Small intestine (tissue), 7 donors: ENCODE measurements around the gene EXOSC3. TPM values are rescaled to one million over a fixed set of nuclear protein-coding genes. Genes with fewer than 3 reads are reported as not detected.
"Not testable (repeated sequence)": the region's sequence is repeated elsewhere in the genome, so short reads cannot be mapped to it uniquely, and the experiment has no call there.

Experiments used
- DNase-seq, 2 donors: peaks; one replicate each; pipeline versions ENCODE4 v3.0.0 to v3.0.0-alpha.2; 2013
- FAIRE-seq: peaks from 2 replicates; lab custom pipeline; 2012; peaks lifted over from hg19 to GRCh38; lab: Jason Lieb, UNC
- H3K27ac ChIP-seq, 3 donors: one replicate each; pipeline ENCODE4 v1.5.1; 2013; ENCODE audit warnings: low read length in 2 of 3, mild to moderate bottlenecking in 2 of 3, control low read depth in 1 of 3, inconsistent platforms in 1 of 3, low read depth in 1 of 3, moderate library complexity in 1 of 3
- H3K27me3 ChIP-seq, 3 donors: one replicate each; pipeline ENCODE4 v1.6.1; 2013; ENCODE audit warnings: low read length in 3 of 3, inconsistent platforms in 1 of 3; ENCODE audit not compliant: control insufficient read depth in 3 of 3, insufficient read depth in 3 of 3
- H3K36me3 ChIP-seq, 3 donors: one replicate each; pipeline ENCODE4 v1.6.1; 2013; ENCODE audit warnings: low read length in 3 of 3, inconsistent platforms in 1 of 3, low read depth in 1 of 3, mild to moderate bottlenecking in 1 of 3, moderate library complexity in 1 of 3; ENCODE audit not compliant: control insufficient read depth in 3 of 3, insufficient read depth in 2 of 3
- H3K4me1 ChIP-seq, 3 donors: one replicate each; pipeline ENCODE4 v1.6.1; 2013; ENCODE audit warnings: low read length in 2 of 3, inconsistent platforms in 1 of 3, low read depth in 1 of 3, mild to moderate bottlenecking in 1 of 3, moderate library complexity in 1 of 3; ENCODE audit not compliant: control insufficient read depth in 3 of 3, insufficient read depth in 2 of 3
- H3K4me3 ChIP-seq, 3 donors: one replicate each; pipeline ENCODE4 v1.5.1; 2013; ENCODE audit warnings: low read length in 3 of 3, control low read depth in 1 of 3, inconsistent platforms in 1 of 3, low read depth in 1 of 3, mild to moderate bottlenecking in 1 of 3, moderate library complexity in 1 of 3
- H3K9me3 ChIP-seq, 2 donors: one replicate each; pipeline ENCODE4 v1.6.1; 2013; ENCODE audit warnings: low read depth in 1 of 2, low read length in 1 of 2; ENCODE audit not compliant: control insufficient read depth in 2 of 2, insufficient read depth in 1 of 2
- WGBS, 3 donors: extraction: QIAGEN DNeasy Blood & Tissue Kit; methylation state at CpG; one replicate each; pipeline ENCODE4 v1.1.7; 2013; 5-methylcytosine and 5-hydroxymethylcytosine counted together
- polyA plus RNA-seq, 4 donors: library from polyadenylated mRNA; stranded (reverse) in 3 of 4; unstranded in 1 of 4; fragments of 200-250 nt in 3 of 4; fragments of 120-200 nt in 1 of 4; gene quantifications; one replicate each; pipeline versions ENCODE4 v1.2.1 to v1.2.3, GENCODE V29; 2013
- donor health status: healthy with polysubstance abuse.
- donor health status: control.
- donor health status: control.
- donor health status: Bipolar disorder and iron deficiency.
- donor health status: healthy.

The EXOSC3 gene
- polyA plus RNA-seq, 4 donors: 11.9 to 38.8 (median 25.5) TPM

DNA sequence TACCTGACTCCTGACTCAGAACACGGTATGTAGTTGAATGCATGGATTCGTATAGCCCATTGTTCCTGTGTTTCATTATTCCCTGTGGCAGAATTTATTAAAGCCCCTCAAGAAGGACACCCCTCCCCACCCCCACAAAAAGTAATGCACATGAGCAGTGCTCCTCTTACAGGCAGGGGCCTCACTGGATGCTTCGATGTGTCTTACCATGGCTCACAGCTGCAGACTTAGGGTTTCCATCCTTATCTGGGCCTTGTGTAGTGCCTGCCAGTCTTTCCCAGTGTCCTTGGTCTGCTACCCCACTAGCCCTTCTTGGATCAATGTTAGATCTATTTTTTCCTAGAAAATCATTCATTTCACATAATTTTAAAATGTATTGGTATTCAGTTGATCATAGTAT is 14.9 kb downstream of the EXOSC3 start:
- 91 to 97% (median 93%) methylated on average over 3 of the region's 3 CpGs for WGBS, 3 donors
- no peak for DNase-seq
- Histone ChIP-seq H3K4me1 (no peaks in the 10 kb centered on the region), H3K27me3 (no peaks in the 10 kb centered on the region), H3K27ac (no peak overlapping the region), H3K36me3 (peaks cover 0 to 38% (median 6%) of the 10 kb centered on the region in 3 donors), H3K4me3 (no peak overlapping the region), H3K9me3 (no peaks in the 10 kb centered on the region)
- no peak for FAIRE-seq

DNA sequence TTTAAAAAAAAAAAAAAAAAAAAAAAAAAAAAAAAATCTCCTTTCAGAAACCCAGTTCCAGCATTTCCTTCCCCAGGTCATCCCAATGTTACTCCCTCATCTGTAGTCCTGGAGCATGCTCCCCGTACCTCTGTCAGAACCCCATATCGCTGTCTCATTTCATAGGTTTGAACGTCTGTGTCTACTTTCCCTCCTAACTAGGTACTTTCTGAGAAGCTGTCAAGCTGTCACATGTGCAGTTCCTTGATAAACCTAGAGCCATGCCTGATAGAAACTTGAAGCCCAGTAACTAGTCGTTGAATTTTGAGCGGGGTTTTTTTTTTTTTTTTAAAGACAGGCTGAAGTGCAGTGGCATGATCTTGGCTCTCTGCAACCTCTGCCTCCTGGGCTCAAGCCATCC is 15.6 kb downstream of the EXOSC3 start:
- WGBS, 3 donors: 89 to 93% (median 93%) methylated on average over 5 of the region's 5 CpGs
- Histone ChIP-seq H3K27me3 (no peaks in the 10 kb centered on the region), H3K4me1 (no peaks in the 10 kb centered on the region), H3K9me3 (no peaks in the 10 kb centered on the region), H3K36me3 (peaks cover 0 to 37% (median 8%) of the 10 kb centered on the region in 3 donors), H3K27ac (no peak overlapping the region), H3K4me3 (no peak overlapping the region)
- no peak for FAIRE-seq
- DNase-seq: no peak

DNA sequence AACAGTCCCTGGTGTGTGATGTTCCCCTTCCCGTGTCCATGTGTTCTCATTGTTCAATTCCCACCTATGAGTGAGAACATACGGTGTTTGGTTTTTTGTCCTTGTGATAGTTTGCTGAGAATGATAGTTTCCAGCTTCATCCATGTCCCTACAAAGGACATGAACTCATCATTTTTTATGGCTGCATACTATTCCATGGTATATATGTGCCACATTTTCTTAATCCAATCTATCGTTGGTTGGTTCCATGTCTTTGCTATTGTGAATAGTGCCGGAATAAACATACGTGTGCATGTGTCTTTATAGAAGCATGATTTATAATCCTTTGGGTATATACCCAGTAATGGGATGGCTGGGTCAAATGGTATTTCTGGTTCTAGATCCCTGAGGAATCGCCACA is 19.6 kb downstream of the EXOSC3 start:
- not testable (repeated sequence) for H3K27me3 ChIP-seq, H3K9me3 ChIP-seq, H3K4me3 ChIP-seq, DNase-seq, H3K27ac ChIP-seq, H3K4me1 ChIP-seq, FAIRE-seq
- H3K36me3 ChIP-seq: peaks cover 0 to 18% (median 4%) of the 10 kb centered on the region in 3 donors
- 89 to 100% (median 98%) methylated on average over 5 to 6 of the region's 6 CpGs for WGBS, 3 donors

DNA sequence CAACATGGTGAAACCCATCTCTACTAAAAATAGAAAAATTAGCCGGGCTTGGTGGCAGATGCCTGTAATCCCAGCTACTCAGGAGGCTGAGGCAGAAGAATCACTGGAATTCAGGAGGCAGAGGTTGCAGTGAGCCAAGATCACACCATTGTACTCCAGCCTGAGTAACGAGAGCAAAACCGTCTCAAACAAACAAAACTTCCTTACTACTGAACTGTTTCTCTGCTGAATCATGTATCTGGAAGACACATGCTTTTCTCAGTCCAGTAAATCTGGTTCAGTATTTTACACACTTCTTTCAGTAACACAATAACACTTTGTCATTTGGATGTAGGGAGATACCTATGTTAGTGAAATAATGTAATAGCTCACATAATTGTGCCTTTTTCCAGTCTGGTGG is 23.4 kb downstream of the EXOSC3 start:
- no peaks in the 10 kb centered on the region for H3K9me3 ChIP-seq
- H3K27me3 ChIP-seq: no peaks in the 10 kb centered on the region
- peaks cover 0 to 11% (median 0%) of the 10 kb centered on the region in 3 donors for H3K4me1 ChIP-seq
- 81 to 84% (median 84%) methylated on average over 3 of the region's 3 CpGs for WGBS, 3 donors
- H3K27ac ChIP-seq: peak overlapping the region in 1 of 3 donors; percentile 57
- H3K36me3 ChIP-seq: peaks cover 0 to 13% (median 3%) of the 10 kb centered on the region in 3 donors
- DNase-seq (no peak), FAIRE-seq (no peak)
- no peak overlapping the region for H3K4me3 ChIP-seq

DNA sequence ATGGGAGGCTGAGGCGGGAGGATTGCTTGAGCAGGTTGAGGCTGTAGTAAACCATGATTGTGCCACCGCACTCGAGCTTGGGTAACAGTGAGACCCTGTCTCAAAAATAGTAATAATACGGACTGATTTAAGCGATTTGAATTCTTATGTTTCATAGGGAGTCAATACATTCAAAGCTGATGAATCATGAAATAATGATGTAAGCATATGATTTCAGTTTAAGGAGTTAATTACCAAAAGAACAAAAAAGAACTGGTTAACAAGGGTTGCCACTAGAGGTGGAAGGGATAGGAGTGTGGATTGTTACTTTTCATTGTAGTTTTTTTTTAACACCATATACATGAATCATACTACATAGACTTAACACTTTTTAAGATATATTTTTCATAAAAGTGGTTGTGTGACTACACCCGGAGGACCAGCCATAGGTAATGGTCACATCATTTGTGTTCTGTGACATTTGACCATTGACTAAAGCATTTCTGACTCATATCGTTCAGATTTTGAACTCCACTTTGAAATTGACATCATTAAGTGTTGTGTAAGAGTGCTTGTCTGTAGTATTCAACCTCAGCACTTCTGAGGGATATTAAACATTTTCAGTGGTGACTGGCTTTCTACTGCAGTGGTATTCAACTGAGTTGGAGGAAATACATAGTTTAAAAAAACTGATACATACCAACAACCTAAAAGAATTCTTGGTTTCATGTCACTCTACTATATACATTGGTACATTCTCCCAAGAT is 24.3 kb downstream of the EXOSC3 start:
- H3K4me1 ChIP-seq: peaks cover 0 to 11% (median 0%) of the 10 kb centered on the region in 3 donors
- peaks cover 0 to 16% (median 3%) of the 10 kb centered on the region in 3 donors for H3K36me3 ChIP-seq
- DNase-seq (peak; percentile 23 to 66), FAIRE-seq (no peak)
- H3K4me3 ChIP-seq: no peak overlapping the region
- H3K27ac ChIP-seq: peak overlapping the region in 1 of 3 donors; percentile 58
- no peaks in the 10 kb centered on the region for H3K27me3 ChIP-seq
- H3K9me3 ChIP-seq: no peaks in the 10 kb centered on the region
- WGBS, 3 donors: 79 to 89% (median 85%) methylated on average over 7 of the region's 7 CpGs

DNA sequence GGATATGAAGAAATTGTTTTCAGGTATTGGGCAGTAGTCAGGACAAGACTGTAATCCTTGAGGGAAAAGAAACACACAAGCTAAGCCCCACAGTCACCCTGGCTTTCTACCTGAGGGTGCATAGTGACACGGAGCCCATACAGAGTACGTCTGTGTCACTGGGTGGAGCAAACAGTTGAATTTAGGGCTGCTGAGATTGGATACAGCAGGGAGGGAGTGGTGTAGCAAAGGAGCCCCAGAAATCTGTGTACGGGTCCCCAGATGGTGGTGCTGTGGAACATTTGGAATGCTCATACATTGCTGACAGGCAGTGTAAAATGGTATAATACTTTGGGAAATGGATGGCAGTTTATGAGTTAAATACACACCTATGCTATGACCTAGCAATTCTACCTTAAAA is 26.1 kb downstream of the EXOSC3 start:
- DNase-seq: no peak
- Histone ChIP-seq H3K36me3 (peaks cover 0 to 16% (median 0%) of the 10 kb centered on the region in 3 donors), H3K9me3 (no peaks in the 10 kb centered on the region), H3K27ac (no peak overlapping the region), H3K27me3 (no peaks in the 10 kb centered on the region), H3K4me1 (peaks cover 0 to 11% (median 3%) of the 10 kb centered on the region in 3 donors), H3K4me3 (no peak overlapping the region)
- 87 to 98% (median 89%) methylated on average over 3 of the region's 3 CpGs for WGBS, 3 donors
- FAIRE-seq: no peak

DNA sequence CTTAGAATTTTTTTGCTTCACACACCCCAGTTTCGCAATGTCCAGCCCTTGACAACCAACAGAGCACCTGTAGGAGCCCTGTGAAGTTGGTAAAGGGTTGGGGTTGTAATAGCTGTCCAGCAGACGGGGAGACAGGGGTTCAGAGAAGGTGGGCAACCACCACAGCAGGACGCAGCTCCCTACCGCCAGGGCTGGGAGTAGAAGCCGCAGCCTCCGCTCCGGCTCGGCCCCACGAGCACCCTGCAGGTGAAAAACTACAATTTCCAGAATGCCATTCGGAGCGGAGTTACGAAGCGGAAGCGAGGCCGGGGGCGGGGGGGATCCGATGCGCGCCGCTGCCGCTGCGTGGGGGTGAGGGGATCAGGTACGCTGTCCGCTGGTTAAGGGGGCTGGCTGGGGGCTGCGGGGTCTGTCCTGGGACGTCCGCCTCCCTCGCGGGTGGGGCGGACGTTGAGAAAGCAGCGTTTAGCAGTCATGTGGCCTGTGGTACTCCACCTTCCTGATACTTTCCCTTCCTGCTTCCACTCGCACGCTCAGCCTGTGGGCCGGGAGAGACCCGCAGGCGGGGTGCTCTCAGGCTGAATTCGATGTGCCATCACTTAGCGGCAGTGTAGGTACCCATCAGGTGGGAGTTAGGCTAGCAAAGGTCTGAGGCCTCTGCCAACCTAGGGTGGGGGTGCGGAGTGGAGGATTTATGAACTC is 31.2 kb downstream of the EXOSC3 start, which contains the start of gene TRMT10B:
Gene TRMT10B, plus strand, starts transcription at position 317 of the 702 bp plus-strand sequence. CDS start 8,127 bp downstream, outside the sequence.
- FAIRE-seq: no peak
- Histone ChIP-seq H3K36me3 (peaks cover 0 to 9% (median 0%) of the 10 kb centered on the region in 3 donors), H3K9me3 (peaks cover 0 to 4% of the 10 kb centered on the region in 2 donors), H3K4me3 (peak within 1 kb of the TSS; percentile 77 to 89 (median 79)), H3K27me3 (no peaks in the 10 kb centered on the region), H3K27ac (peak within 1 kb of the TSS; percentile 47 to 80 (median 72)), H3K4me1 (peaks cover 0 to 3% (median 0%) of the 10 kb centered on the region in 3 donors)
- WGBS, 3 donors: 3% methylated on average over 34 to 40 of the region's 40 CpGs
- peak; percentile 72 to 90 for DNase-seq
